ENCODE measurements around the gene ALKAL2. TPM values are rescaled to one million over a fixed set of nuclear protein-coding genes. Genes with fewer than 3 reads are reported as not detected.

Gene ALKAL2
- total and polyA plus RNA-seq, 2 of the 13 experiments (the other 11 are each of a cell fraction or from before 2014, with no cell fraction given) = 0.22 to 1.7 TPM

GRCh38 chr2:260507-261161 lies 27.3 kb downstream of the ALKAL2 start (continued):
- TF ChIP-seq ZNF619 (CRISPR knock-in tag; IDR thresholded peaks at IDR 0.05) (peak; percentile 67; the same call in 1 of the 2 replicates), ELK4 (CRISPR knock-in tag; IDR thresholded peaks at IDR 0.05; ENCODE audit: borderline replicate concordance) (no peak), THYN1 (CRISPR knock-in tag; IDR thresholded peaks at IDR 0.05; ENCODE audit: borderline replicate concordance, low read depth) (no peak), ZBTB7B (CRISPR knock-in tag; IDR thresholded peaks at IDR 0.05) (peak; percentile 91), BRF2 (CRISPR knock-in tag; IDR thresholded peaks at IDR 0.05) (peak; percentile 96), NFE2L2 (IDR thresholded peaks at IDR 0.05; ENCODE audit: low read length) (peak; percentile 58), MLX (CRISPR knock-in tag; IDR thresholded peaks at IDR 0.05) (peak; percentile 98), RXRA (CRISPR knock-in tag; IDR thresholded peaks at IDR 0.05) (peak; percentile 100), ZFP82 (CRISPR knock-in tag; IDR thresholded peaks at IDR 0.05; ENCODE audit: borderline replicate concordance) (0 out of 2 replicates have a peak, but pooled peaks have one; percentile 21), NRL (CRISPR knock-in tag; IDR thresholded peaks at IDR 0.05; ENCODE audit: borderline replicate concordance) (no peak), MIER2 (CRISPR knock-in tag; IDR thresholded peaks at IDR 0.05) (peak; percentile 92)
- TF ChIP-seq, protein P1, sequence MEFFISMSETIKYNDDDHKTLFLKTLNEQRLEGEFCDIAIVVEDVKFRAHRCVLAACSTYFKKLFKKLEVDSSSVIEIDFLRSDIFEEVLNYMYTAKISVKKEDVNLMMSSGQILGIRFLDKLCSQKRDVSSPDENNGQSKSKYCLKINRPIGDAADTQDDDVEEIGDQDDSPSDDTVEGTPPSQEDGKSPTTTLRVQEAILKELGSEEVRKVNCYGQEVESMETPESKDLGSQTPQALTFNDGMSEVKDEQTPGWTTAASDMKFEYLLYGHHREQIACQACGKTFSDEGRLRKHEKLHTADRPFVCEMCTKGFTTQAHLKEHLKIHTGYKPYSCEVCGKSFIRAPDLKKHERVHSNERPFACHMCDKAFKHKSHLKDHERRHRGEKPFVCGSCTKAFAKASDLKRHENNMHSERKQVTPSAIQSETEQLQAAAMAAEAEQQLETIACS (CRISPR knock-in tag; IDR thresholded peaks at IDR 0.05) = no peak
- TF ChIP-seq, protein P2, sequence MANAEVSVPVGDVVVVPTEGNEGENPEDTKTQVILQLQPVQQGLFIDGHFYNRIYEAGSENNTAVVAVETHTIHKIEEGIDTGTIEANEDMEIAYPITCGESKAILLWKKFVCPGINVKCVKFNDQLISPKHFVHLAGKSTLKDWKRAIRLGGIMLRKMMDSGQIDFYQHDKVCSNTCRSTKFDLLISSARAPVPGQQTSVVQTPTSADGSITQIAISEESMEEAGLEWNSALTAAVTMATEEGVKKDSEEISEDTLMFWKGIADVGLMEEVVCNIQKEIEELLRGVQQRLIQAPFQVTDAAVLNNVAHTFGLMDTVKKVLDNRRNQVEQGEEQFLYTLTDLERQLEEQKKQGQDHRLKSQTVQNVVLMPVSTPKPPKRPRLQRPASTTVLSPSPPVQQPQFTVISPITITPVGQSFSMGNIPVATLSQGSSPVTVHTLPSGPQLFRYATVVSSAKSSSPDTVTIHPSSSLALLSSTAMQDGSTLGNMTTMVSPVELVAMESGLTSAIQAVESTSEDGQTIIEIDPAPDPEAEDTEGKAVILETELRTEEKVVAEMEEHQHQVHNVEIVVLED (CRISPR knock-in tag; IDR thresholded peaks at IDR 0.05; ENCODE audit: borderline replicate concordance) = peak; percentile 77; the same call in 1 of the 2 replicates
- TF ChIP-seq, protein P3, sequence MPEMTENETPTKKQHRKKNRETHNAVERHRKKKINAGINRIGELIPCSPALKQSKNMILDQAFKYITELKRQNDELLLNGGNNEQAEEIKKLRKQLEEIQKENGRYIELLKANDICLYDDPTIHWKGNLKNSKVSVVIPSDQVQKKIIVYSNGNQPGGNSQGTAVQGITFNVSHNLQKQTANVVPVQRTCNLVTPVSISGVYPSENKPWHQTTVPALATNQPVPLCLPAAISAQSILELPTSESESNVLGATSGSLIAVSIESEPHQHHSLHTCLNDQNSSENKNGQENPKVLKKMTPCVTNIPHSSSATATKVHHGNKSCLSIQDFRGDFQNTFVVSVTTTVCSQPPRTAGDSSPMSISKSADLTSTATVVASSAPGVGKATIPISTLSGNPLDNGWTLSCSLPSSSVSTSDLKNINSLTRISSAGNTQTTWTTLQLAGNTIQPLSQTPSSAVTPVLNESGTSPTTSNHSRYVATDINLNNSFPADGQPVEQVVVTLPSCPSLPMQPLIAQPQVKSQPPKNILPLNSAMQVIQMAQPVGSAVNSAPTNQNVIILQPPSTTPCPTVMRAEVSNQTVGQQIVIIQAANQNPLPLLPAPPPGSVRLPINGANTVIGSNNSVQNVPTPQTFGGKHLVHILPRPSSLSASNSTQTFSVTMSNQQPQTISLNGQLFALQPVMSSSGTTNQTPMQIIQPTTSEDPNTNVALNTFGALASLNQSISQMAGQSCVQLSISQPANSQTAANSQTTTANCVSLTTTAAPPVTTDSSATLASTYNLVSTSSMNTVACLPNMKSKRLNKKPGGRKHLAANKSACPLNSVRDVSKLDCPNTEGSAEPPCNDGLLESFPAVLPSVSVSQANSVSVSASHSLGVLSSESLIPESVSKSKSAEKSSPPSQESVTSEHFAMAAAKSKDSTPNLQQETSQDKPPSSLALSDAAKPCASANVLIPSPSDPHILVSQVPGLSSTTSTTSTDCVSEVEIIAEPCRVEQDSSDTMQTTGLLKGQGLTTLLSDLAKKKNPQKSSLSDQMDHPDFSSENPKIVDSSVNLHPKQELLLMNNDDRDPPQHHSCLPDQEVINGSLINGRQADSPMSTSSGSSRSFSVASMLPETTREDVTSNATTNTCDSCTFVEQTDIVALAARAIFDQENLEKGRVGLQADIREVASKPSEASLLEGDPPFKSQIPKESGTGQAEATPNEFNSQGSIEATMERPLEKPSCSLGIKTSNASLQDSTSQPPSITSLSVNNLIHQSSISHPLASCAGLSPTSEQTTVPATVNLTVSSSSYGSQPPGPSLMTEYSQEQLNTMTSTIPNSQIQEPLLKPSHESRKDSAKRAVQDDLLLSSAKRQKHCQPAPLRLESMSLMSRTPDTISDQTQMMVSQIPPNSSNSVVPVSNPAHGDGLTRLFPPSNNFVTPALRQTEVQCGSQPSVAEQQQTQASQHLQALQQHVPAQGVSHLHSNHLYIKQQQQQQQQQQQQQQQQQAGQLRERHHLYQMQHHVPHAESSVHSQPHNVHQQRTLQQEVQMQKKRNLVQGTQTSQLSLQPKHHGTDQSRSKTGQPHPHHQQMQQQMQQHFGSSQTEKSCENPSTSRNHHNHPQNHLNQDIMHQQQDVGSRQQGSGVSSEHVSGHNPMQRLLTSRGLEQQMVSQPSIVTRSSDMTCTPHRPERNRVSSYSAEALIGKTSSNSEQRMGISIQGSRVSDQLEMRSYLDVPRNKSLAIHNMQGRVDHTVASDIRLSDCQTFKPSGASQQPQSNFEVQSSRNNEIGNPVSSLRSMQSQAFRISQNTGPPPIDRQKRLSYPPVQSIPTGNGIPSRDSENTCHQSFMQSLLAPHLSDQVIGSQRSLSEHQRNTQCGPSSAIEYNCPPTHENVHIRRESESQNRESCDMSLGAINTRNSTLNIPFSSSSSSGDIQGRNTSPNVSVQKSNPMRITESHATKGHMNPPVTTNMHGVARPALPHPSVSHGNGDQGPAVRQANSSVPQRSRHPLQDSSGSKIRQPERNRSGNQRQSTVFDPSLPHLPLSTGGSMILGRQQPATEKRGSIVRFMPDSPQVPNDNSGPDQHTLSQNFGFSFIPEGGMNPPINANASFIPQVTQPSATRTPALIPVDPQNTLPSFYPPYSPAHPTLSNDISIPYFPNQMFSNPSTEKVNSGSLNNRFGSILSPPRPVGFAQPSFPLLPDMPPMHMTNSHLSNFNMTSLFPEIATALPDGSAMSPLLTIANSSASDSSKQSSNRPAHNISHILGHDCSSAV (CRISPR knock-in tag; IDR thresholded peaks at IDR 0.05; ENCODE audit: borderline replicate concordance) = no peak

Measured in HepG2 (cell line).